ENCODE measurements around the gene OGFR.

- TF ChIP-seq CTCF (IDR thresholded peaks at IDR 0.05) (no peak), EZH2phosphoT487 (IDR thresholded peaks at IDR 0.05) (no peak)
Measured at GRCh38 chr20:62777528-62777830, 27.2 kb upstream of the OGFR start.

Measured in neural progenitor cell (in vitro differentiated cells).